ENCODE measurements around the gene GNAL.

The GNAL gene

DNA sequence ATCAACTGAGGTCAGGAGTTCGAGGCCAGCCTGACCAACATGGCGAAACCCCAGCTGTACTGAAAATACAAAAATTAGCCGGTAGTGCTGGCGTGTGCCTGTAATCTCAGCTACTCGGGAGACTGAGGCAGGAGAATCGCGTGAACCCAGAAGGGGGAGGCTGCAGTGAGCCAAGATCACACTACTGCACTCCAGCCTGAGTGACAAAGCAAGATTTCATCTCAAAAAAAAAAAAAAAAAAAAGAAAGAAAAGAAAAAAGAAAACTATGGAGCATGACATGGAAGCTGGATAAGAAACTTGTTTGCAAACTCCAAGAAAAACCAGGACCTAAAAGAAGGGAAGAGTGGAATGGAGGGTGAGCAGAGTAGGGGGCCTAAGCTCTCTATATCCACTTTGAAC lies 160.2 kb downstream of the GNAL start:
- Histone ChIP-seq H2AK5ac (ENCODE audit: low read length, severe bottlenecking) (no peak overlapping the region), H3K4me1 (ENCODE audit: control insufficient read depth, insufficient read depth, low read depth, low read length) (peaks cover 2% of the 10 kb centered on the region), H4K8ac (ENCODE audit: low read length) (no peak overlapping the region), H3K23ac (ENCODE audit: low read length in 2 of 2) (no peak overlapping the region), H3K79me1 (replicated peaks; ENCODE audit: low read length, poor library complexity, severe bottlenecking) (no peaks in the 10 kb centered on the region), H3K27me3 (ENCODE audit: control insufficient read depth in 1 of 2, insufficient read depth in 1 of 2, low read length in 2 of 2) (no peaks in the 10 kb centered on the region), H3K4me2 (ENCODE audit: low read length, poor library complexity, severe bottlenecking) (no peak overlapping the region), H2AFZ (ENCODE audit: low read depth, low read length) (no peak overlapping the region), H3K14ac (ENCODE audit: low read length in 2 of 2) (no peak overlapping the region), H3K27ac (ENCODE audit: low read length, poor library complexity, severe bottlenecking) (no peak overlapping the region), H2BK15ac (ENCODE audit: low read depth, poor library complexity, severe bottlenecking) (no peak overlapping the region), H3K9me3 (ENCODE audit: control insufficient read depth, low read length) (no peaks in the 10 kb centered on the region), H2BK120ac (ENCODE audit: low read depth, low read length) (no peak overlapping the region), H3K4ac (ENCODE audit: low read depth in 1 of 2, low read length in 2 of 2) (no peak overlapping the region), H4K91ac (ENCODE audit: low read length) (no peak overlapping the region), H3K18ac (ENCODE audit: low read depth in 1 of 2, low read length in 2 of 2) (no peak overlapping the region), H3K36me3 (ENCODE audit: control insufficient read depth in 1 of 2, insufficient read depth in 2 of 2, low read depth in 1 of 2, low read length in 2 of 2) (peaks cover 0 to 3% of the 10 kb centered on the region in 2 experiments), H3K4me3 (ENCODE audit: insufficient read depth in 1 of 2, low read depth in 1 of 2, low read length in 2 of 2) (no peak overlapping the region), H2BK12ac (ENCODE audit: low read length in 2 of 2) (no peak overlapping the region), H3K9ac (ENCODE audit: low read length) (peak overlapping the region; percentile 100), H2BK5ac (ENCODE audit: low read depth, low read length, poor library complexity, severe bottlenecking) (no peak overlapping the region)
- no peak for DNase-seq
- 83% methylated on average over 4 of the region's 7 CpGs for WGBS

- Histone ChIP-seq H2BK120ac (ENCODE audit: low read depth, low read length) (no peak overlapping the region), H2AK5ac (ENCODE audit: low read length, severe bottlenecking) (no peak overlapping the region), H3K79me1 (replicated peaks; ENCODE audit: low read length, poor library complexity, severe bottlenecking) (peaks cover 1% of the 10 kb centered on the region), H4K8ac (ENCODE audit: low read length) (peak overlapping the region; percentile 56), H3K9ac (ENCODE audit: low read length) (peak overlapping the region; percentile 100), H3K36me3 (ENCODE audit: control insufficient read depth in 1 of 2, insufficient read depth in 2 of 2, low read depth in 1 of 2, low read length in 2 of 2) (peaks cover 0 to 3% of the 10 kb centered on the region in 2 experiments), H3K27me3 (ENCODE audit: control insufficient read depth in 1 of 2, insufficient read depth in 1 of 2, low read length in 2 of 2) (no peaks in the 10 kb centered on the region), H3K18ac (ENCODE audit: low read depth in 1 of 2, low read length in 2 of 2) (no peak overlapping the region), H2AFZ (ENCODE audit: low read depth, low read length) (peak overlapping the region; percentile 2), H4K91ac (ENCODE audit: low read length) (no peak overlapping the region), H3K4me1 (ENCODE audit: control insufficient read depth, insufficient read depth, low read depth, low read length) (peaks cover 2% of the 10 kb centered on the region), H2BK5ac (ENCODE audit: low read depth, low read length, poor library complexity, severe bottlenecking) (no peak overlapping the region), H3K4ac (ENCODE audit: low read depth in 1 of 2, low read length in 2 of 2) (no peak overlapping the region), H2BK15ac (ENCODE audit: low read depth, poor library complexity, severe bottlenecking) (no peak overlapping the region), H3K4me2 (ENCODE audit: low read length, poor library complexity, severe bottlenecking) (peak overlapping the region; percentile 51), H3K9me3 (ENCODE audit: control insufficient read depth, low read length) (no peaks in the 10 kb centered on the region), H2BK12ac (ENCODE audit: low read length in 2 of 2) (no peak overlapping the region), H3K23ac (ENCODE audit: low read length in 2 of 2) (no peak overlapping the region), H3K4me3 (ENCODE audit: insufficient read depth in 1 of 2, low read depth in 1 of 2, low read length in 2 of 2) (peak overlapping the region; percentile 11 to 99), H3K14ac (ENCODE audit: low read length in 2 of 2) (no peak overlapping the region), H3K27ac (ENCODE audit: low read length, poor library complexity, severe bottlenecking) (peak overlapping the region; percentile 13)
- 80% methylated on average over 16 of the region's 17 CpGs for WGBS
- DNase-seq = peak; percentile 45
Measured at GRCh38 chr18:11849841-11850634, 161.0 kb downstream of the GNAL start.

- H3K23ac ChIP-seq (ENCODE audit: low read length in 2 of 2) = no peak overlapping the region
- H3K27ac ChIP-seq (ENCODE audit: low read length, poor library complexity, severe bottlenecking) = peak overlapping the region; percentile 69
- no peak overlapping the region for H4K8ac ChIP-seq (ENCODE audit: low read length)
- DNase-seq = peak; percentile 88
- peak overlapping the region in 1 of 2 experiments; percentile 11 for H3K4ac ChIP-seq (ENCODE audit: low read depth in 1 of 2, low read length in 2 of 2)
- no peak overlapping the region for H2BK120ac ChIP-seq (ENCODE audit: low read depth, low read length)
- WGBS = 10% methylated on average over 10 of the region's 10 CpGs
- no peak overlapping the region for H2AK5ac ChIP-seq (ENCODE audit: low read length, severe bottlenecking)
- H3K18ac ChIP-seq (ENCODE audit: low read depth in 1 of 2, low read length in 2 of 2) = peak overlapping the region; percentile 4 to 14
- H2AFZ ChIP-seq (ENCODE audit: low read depth, low read length) = no peak overlapping the region
- no peak overlapping the region for H2BK5ac ChIP-seq (ENCODE audit: low read depth, low read length, poor library complexity, severe bottlenecking)
- H3K4me1 ChIP-seq (ENCODE audit: control insufficient read depth, insufficient read depth, low read depth, low read length) = peaks cover 2% of the 10 kb centered on the region
- no peak overlapping the region for H2BK15ac ChIP-seq (ENCODE audit: low read depth, poor library complexity, severe bottlenecking)
- H2BK12ac ChIP-seq (ENCODE audit: low read length in 2 of 2) = no peak overlapping the region
- peaks cover 1% of the 10 kb centered on the region for H3K79me1 ChIP-seq (replicated peaks; ENCODE audit: low read length, poor library complexity, severe bottlenecking)
- peak overlapping the region in 1 of 2 experiments; percentile 99 for H3K4me3 ChIP-seq (ENCODE audit: insufficient read depth in 1 of 2, low read depth in 1 of 2, low read length in 2 of 2)
- peak overlapping the region; percentile 51 for H3K4me2 ChIP-seq (ENCODE audit: low read length, poor library complexity, severe bottlenecking)
- peaks cover 0 to 3% of the 10 kb centered on the region in 2 experiments for H3K36me3 ChIP-seq (ENCODE audit: control insufficient read depth in 1 of 2, insufficient read depth in 2 of 2, low read depth in 1 of 2, low read length in 2 of 2)
- no peak overlapping the region for H3K14ac ChIP-seq (ENCODE audit: low read length in 2 of 2)
- H3K9me3 ChIP-seq (ENCODE audit: control insufficient read depth, low read length) = no peaks in the 10 kb centered on the region
- H4K91ac ChIP-seq (ENCODE audit: low read length) = no peak overlapping the region
- peak overlapping the region; percentile 100 for H3K9ac ChIP-seq (ENCODE audit: low read length)
- H3K27me3 ChIP-seq (ENCODE audit: control insufficient read depth in 1 of 2, insufficient read depth in 1 of 2, low read length in 2 of 2) = no peaks in the 10 kb centered on the region
Measured at GRCh38 chr18:11850821-11851145, 161.7 kb downstream of the GNAL start.

GRCh38 chr18:11851146-11851805 lies 162.2 kb downstream of the GNAL start, which contains the start of gene CHMP1B:
Gene CHMP1B, plus strand, starts transcription at chr18:11851413. Its CDS starts 99 bp downstream, at chr18:11851512.
- DNase-seq = peak; percentile 97

More at GRCh38 chr18:11851146-11851805, 162.2 kb downstream of the GNAL start, which contains the start of gene CHMP1B:
- Histone ChIP-seq H3K36me3 (ENCODE audit: control insufficient read depth in 1 of 2, insufficient read depth in 2 of 2, low read depth in 1 of 2, low read length in 2 of 2) (peaks cover 0 to 3% of the 10 kb centered on the region in 2 experiments), H3K4me2 (ENCODE audit: low read length, poor library complexity, severe bottlenecking) (peak within 1 kb of the TSS; percentile 88), H3K4ac (ENCODE audit: low read depth in 1 of 2, low read length in 2 of 2) (peak within 1 kb of the TSS; percentile 80 to 94), H4K8ac (ENCODE audit: low read length) (peak within 1 kb of the TSS; percentile 96), H3K79me1 (replicated peaks; ENCODE audit: low read length, poor library complexity, severe bottlenecking) (peaks cover 3% of the 10 kb centered on the region), H3K9ac (ENCODE audit: low read length) (peak within 1 kb of the TSS; percentile 100), H3K27ac (ENCODE audit: low read length, poor library complexity, severe bottlenecking) (peak within 1 kb of the TSS; percentile 73), H3K14ac (ENCODE audit: low read length in 2 of 2) (peak within 1 kb of the TSS in 1 of 2 experiments; percentile 18), H4K91ac (ENCODE audit: low read length) (peak within 1 kb of the TSS; percentile 57), H3K18ac (ENCODE audit: low read depth in 1 of 2, low read length in 2 of 2) (peak within 1 kb of the TSS; percentile 86 to 88), H2AK5ac (ENCODE audit: low read length, severe bottlenecking) (peak within 1 kb of the TSS; percentile 67), H3K4me1 (ENCODE audit: control insufficient read depth, insufficient read depth, low read depth, low read length) (peaks cover 4% of the 10 kb centered on the region), H3K4me3 (ENCODE audit: insufficient read depth in 1 of 2, low read depth in 1 of 2, low read length in 2 of 2) (peak within 1 kb of the TSS; percentile 87 to 99), H3K9me3 (ENCODE audit: control insufficient read depth, low read length) (no peaks in the 10 kb centered on the region), H2BK12ac (ENCODE audit: low read length in 2 of 2) (no peak within 1 kb of the TSS), H2BK15ac (ENCODE audit: low read depth, poor library complexity, severe bottlenecking) (no peak within 1 kb of the TSS), H2BK5ac (ENCODE audit: low read depth, low read length, poor library complexity, severe bottlenecking) (peak within 1 kb of the TSS; percentile 40), H2AFZ (ENCODE audit: low read depth, low read length) (peak within 1 kb of the TSS; percentile 36), H2BK120ac (ENCODE audit: low read depth, low read length) (no peak within 1 kb of the TSS), H3K27me3 (ENCODE audit: control insufficient read depth in 1 of 2, insufficient read depth in 1 of 2, low read length in 2 of 2) (no peaks in the 10 kb centered on the region), H3K23ac (ENCODE audit: low read length in 2 of 2) (peak within 1 kb of the TSS; percentile 1 to 63)
- under 1% methylated on average over 53 of the region's 53 CpGs for WGBS

Data from mesenchymal stem cell (in vitro differentiated cells and primary cell).